GM18511 (cell line): ENCODE data around the gene NDUFAF5.
A peak's percentile ranks its signal among the peaks of the same experiment; 100 is the strongest.
"Not testable (repeated sequence)": the region's sequence is repeated elsewhere in the genome, so short reads cannot be mapped to it uniquely, and the experiment has no call there.

Experiments
- ATAC-seq: cut with Tn5 transposase; IDR thresholded peaks from one replicate; pipeline ENCODE4 v1.9.1; 2021; ENCODE audit warnings: mild to moderate bottlenecking, moderate library complexity; ENCODE audit not compliant: unreplicated experiment

Gene NDUFAF5

GRCh38 chr20:13784893-13785715, at the start of gene NDUFAF5, which contains the start of gene ESF1:
TSS of gene NDUFAF5 (plus strand) at chr20:13785028. CDS start at chr20:13785069, 41 bp downstream.
TSS of gene ESF1 (minus strand) at chr20:13784919. CDS start at chr20:13783140, 1,779 bp downstream.
- peak; percentile 96 for ATAC-seq

- ATAC-seq, result no peak
These were observed 49.0 kb upstream of the NDUFAF5 start for GRCh38 chr20:13735826-13736225.

- ATAC-seq, result no peak
These were observed 48.2 kb upstream of the NDUFAF5 start for GRCh38 chr20:13736436-13737191.

- not testable (repeated sequence) for ATAC-seq
These were observed 46.6 kb upstream of the NDUFAF5 start for GRCh38 chr20:13738187-13738586.

- ATAC-seq, result no peak
These were observed 44.8 kb upstream of the NDUFAF5 start for GRCh38 chr20:13739731-13740649.

- no peak for ATAC-seq
These were observed 42.9 kb upstream of the NDUFAF5 start for GRCh38 chr20:13741879-13742278.

- no peak for ATAC-seq
These were observed 40.5 kb upstream of the NDUFAF5 start for GRCh38 chr20:13744352-13744751.

GRCh38 chr20:13745784-13746183, 39.0 kb upstream of the NDUFAF5 start:
- ATAC-seq, result no peak

GRCh38 chr20:13749811-13750210, 35.0 kb upstream of the NDUFAF5 start:
- ATAC-seq, result no peak

- ATAC-seq, result no peak
These were observed 31.3 kb upstream of the NDUFAF5 start for GRCh38 chr20:13753436-13754036.

- no peak for ATAC-seq
These were observed 29.0 kb upstream of the NDUFAF5 start for GRCh38 chr20:13755809-13756208.

- no peak for ATAC-seq
These were observed 28.3 kb upstream of the NDUFAF5 start for GRCh38 chr20:13756551-13756950.

- no peak for ATAC-seq
These were observed 25.9 kb upstream of the NDUFAF5 start for GRCh38 chr20:13758884-13759283.

- not testable (repeated sequence) for ATAC-seq
These were observed 24.3 kb upstream of the NDUFAF5 start for GRCh38 chr20:13760451-13760946.

- no peak for ATAC-seq
These were observed 19.5 kb upstream of the NDUFAF5 start for GRCh38 chr20:13765299-13765698.

GRCh38 chr20:13765868-13766416, 18.9 kb upstream of the NDUFAF5 start:
- no peak for ATAC-seq

GRCh38 chr20:13770141-13770540, 14.7 kb upstream of the NDUFAF5 start:
- ATAC-seq, result no peak

GRCh38 chr20:13771853-13772453, 12.9 kb upstream of the NDUFAF5 start:
- ATAC-seq, result no peak

- ATAC-seq, result no peak
These were observed 12.3 kb upstream of the NDUFAF5 start for GRCh38 chr20:13772529-13772928.

- no peak for ATAC-seq
These were observed 9.0 kb upstream of the NDUFAF5 start for GRCh38 chr20:13775867-13776266.
